Chondrocyte (in vitro differentiated cells): Measurements from ENCODE around the gene AIFM1. TPM values are rescaled to one million over a fixed set of nuclear protein-coding genes. Genes with fewer than 3 reads are reported as not detected.

Source experiments
- DNase-seq: peaks from one replicate; pipeline ENCODE4 v3.0.0; 2021; ENCODE audit warnings: mixed read lengths, low spot score
- H3K27ac Mint-ChIP-seq: one replicate; pipeline ENCODE4 v1.8.0; 2021; ENCODE audit warnings: mild to moderate bottlenecking, moderate library complexity, mixed read lengths; ENCODE audit not compliant: unreplicated experiment
- H3K27me3 Mint-ChIP-seq: 2 replicates; pipeline ENCODE4 v1.8.0; 2021; ENCODE audit warnings: low read depth, mixed read lengths
- H3K36me3 Mint-ChIP-seq: 2 replicates; pipeline ENCODE4 v1.8.0; 2021; ENCODE audit warnings: low read depth, mixed read lengths
- H3K4me1 Mint-ChIP-seq: 2 replicates; pipeline ENCODE4 v1.8.0; 2021; ENCODE audit warnings: low read depth, mild to moderate bottlenecking, mixed read lengths
- H3K4me3 Mint-ChIP-seq: one replicate; pipeline ENCODE4 v1.8.0; 2021; ENCODE audit warnings: mild to moderate bottlenecking, moderate library complexity, mixed read lengths; ENCODE audit not compliant: unreplicated experiment
- H3K9me3 Mint-ChIP-seq: 2 replicates; pipeline ENCODE4 v1.8.0; 2021; ENCODE audit warnings: low read depth, mixed read lengths
- CTCF ChIP-seq: fragments of 200-600 bp; sonication (generic); IDR thresholded peaks from 2 replicates; pipeline ENCODE4 v1.5.0; 2021; ENCODE audit warnings: antibody characterized with exemption, mild to moderate bottlenecking, moderate library complexity
- total RNA-seq: library from RNA; stranded (reverse); gene quantifications from 3 replicates; pipeline ENCODE4 v1.2.1, GENCODE V29; 2021

Gene AIFM1
- total RNA-seq, 1 donor from 2014 or later, result 29.2 TPM

GRCh38 chrX:130098210-130098552 lies 67.5 kb downstream of the AIFM1 start:
- Mint-ChIP-seq H3K27me3 (no peaks in the 10 kb centered on the region), H3K4me1 (peaks cover 24% of the 10 kb centered on the region), H3K9me3 (no peaks in the 10 kb centered on the region), H3K27ac (no peak overlapping the region), H3K36me3 (no peaks in the 10 kb centered on the region), H3K4me3 (no peak overlapping the region)
- no peak for TF ChIP-seq CTCF
- DNase-seq, result no peak

- no peaks in the 10 kb centered on the region for H3K9me3 Mint-ChIP-seq
- no peaks in the 10 kb centered on the region for H3K27me3 Mint-ChIP-seq
- no peak overlapping the region for H3K27ac Mint-ChIP-seq
- no peak for TF ChIP-seq CTCF
- DNase-seq, result no peak
- no peak overlapping the region for H3K4me3 Mint-ChIP-seq
- no peaks in the 10 kb centered on the region for H3K36me3 Mint-ChIP-seq
- H3K4me1 Mint-ChIP-seq, result peaks cover 22% of the 10 kb centered on the region
Observed at GRCh38 chrX:130097507-130098209, 68.0 kb downstream of the AIFM1 start.

- no peaks in the 10 kb centered on the region for H3K27me3 Mint-ChIP-seq
- no peak for TF ChIP-seq CTCF
- no peak for DNase-seq
- H3K27ac Mint-ChIP-seq, result no peak overlapping the region
- peaks cover 16% of the 10 kb centered on the region for H3K4me1 Mint-ChIP-seq
- no peaks in the 10 kb centered on the region for H3K36me3 Mint-ChIP-seq
- no peak overlapping the region for H3K4me3 Mint-ChIP-seq
- no peaks in the 10 kb centered on the region for H3K9me3 Mint-ChIP-seq
Observed at GRCh38 chrX:130095249-130096030, 70.2 kb downstream of the AIFM1 start.

- Mint-ChIP-seq H3K4me3 (no peak overlapping the region), H3K27me3 (no peaks in the 10 kb centered on the region), H3K36me3 (no peaks in the 10 kb centered on the region), H3K9me3 (no peaks in the 10 kb centered on the region), H3K27ac (no peak overlapping the region), H3K4me1 (peaks cover 9% of the 10 kb centered on the region)
- DNase-seq, result no peak
- no peak for TF ChIP-seq CTCF
Observed at GRCh38 chrX:130094696-130095095, 70.9 kb downstream of the AIFM1 start.

- no peaks in the 10 kb centered on the region for H3K36me3 Mint-ChIP-seq
- H3K4me3 Mint-ChIP-seq, result no peak overlapping the region
- H3K27me3 Mint-ChIP-seq, result no peaks in the 10 kb centered on the region
Observed at GRCh38 chrX:130093271-130093670, 72.4 kb downstream of the AIFM1 start.

More at GRCh38 chrX:130093271-130093670, 72.4 kb downstream of the AIFM1 start:
- TF ChIP-seq CTCF, result no peak
- Mint-ChIP-seq H3K27ac (no peak overlapping the region), H3K4me1 (peaks cover 7% of the 10 kb centered on the region), H3K9me3 (no peaks in the 10 kb centered on the region)
- no peak for DNase-seq
